ENCODE data around the gene ACOT4. TPM values are rescaled to one million over a fixed set of nuclear protein-coding genes. Genes with fewer than 3 reads are reported as not detected.

ACOT4 gene
- polyA plus RNA-seq, 3 donors, result 0.04 to 0.12 TPM; not detected in 1

GRCh38 chr14:73612339-73613045 lies 20.8 kb downstream of the ACOT4 start, which contains the start of gene ACOT6:
ACOT6 (plus strand) TSS chr14:73612517; CDS start chr14:73612572, 55 bp downstream.
- H3K4me1 Mint-ChIP-seq, result peaks cover 7% of the 10 kb centered on the region
- H3K27ac Mint-ChIP-seq, result no peak within 1 kb of the TSS
- Histone ChIP-seq H4K20me1 (ENCODE audit: insufficient read depth, low read length) (no peaks in the 10 kb centered on the region), H3K4me3 (replicated peaks in 1 of 3; ENCODE audit: low read depth in 2 of 3, low read length in 3 of 3) (peak within 1 kb of the TSS; percentile 53 to 82 (median 68)), H3K9ac (ENCODE audit: insufficient read depth, low read length, poor library complexity, severe bottlenecking) (peak within 1 kb of the TSS; percentile 36), H2AFZ (ENCODE audit: insufficient read depth, low read depth, low read length, poor library complexity, severe bottlenecking) (peak within 1 kb of the TSS; percentile 85), H3K79me2 (ENCODE audit: insufficient read depth, low read length) (no peaks in the 10 kb centered on the region), H3K4me2 (replicated peaks; ENCODE audit: extremely low read depth, low read length, poor library complexity, severe bottlenecking) (peak within 1 kb of the TSS; percentile 92), H3K27me3 (ENCODE audit: control insufficient read depth in 2 of 2, insufficient read depth in 2 of 2, low read length in 2 of 2) (peaks cover 11 to 16% of the 10 kb centered on the region in 2 donors), H3K4me1 (ENCODE audit: control insufficient read depth in 1 of 2, insufficient read depth in 2 of 2, low read length in 2 of 2) (peaks cover 7 to 9% of the 10 kb centered on the region in 2 donors), H3K36me3 (replicated peaks in 1 of 2; ENCODE audit: control insufficient read depth in 1 of 2, insufficient read depth in 2 of 2, low read length in 2 of 2) (no peaks in the 10 kb centered on the region), H3K9me3 (replicated peaks in 1 of 2; ENCODE audit: control insufficient read depth in 1 of 2, insufficient read depth in 1 of 2, low read length in 2 of 2) (no peaks in the 10 kb centered on the region), H3K27ac (ENCODE audit: low read depth in 1 of 2, low read length in 2 of 2) (no peak within 1 kb of the TSS)
- H3K4me3 Mint-ChIP-seq, result peak within 1 kb of the TSS; percentile 82 to 92
- intact Hi-C loops (cut with micrococcal nuclease), result no loop called here
- WGBS (ENCODE audit: insufficient coverage), result under 1% methylated on average over 84 of the region's 84 CpGs
- no peak for TF ChIP-seq CTCF (IDR thresholded peaks at IDR 0.05)
- H3K36me3 Mint-ChIP-seq, result no peaks in the 10 kb centered on the region
- DNase-seq, result peak; percentile 19 to 34 (median 24)
- peaks cover 11 to 28% (median 26%) of the 10 kb centered on the region in 3 donors for H3K27me3 Mint-ChIP-seq (ENCODE audit: low read depth in 3 of 3)
- H3K9me3 Mint-ChIP-seq, result peaks cover 0 to 4% (median 1%) of the 10 kb centered on the region in 7 donors

- peak overlapping the region; percentile 36 for H3K9ac ChIP-seq (ENCODE audit: insufficient read depth, low read length, poor library complexity, severe bottlenecking)
Observed at GRCh38 chr14:73613046-73613383, 21.3 kb downstream of the ACOT4 start.

More at GRCh38 chr14:73613046-73613383, 21.3 kb downstream of the ACOT4 start:
- H3K4me3 Mint-ChIP-seq, result peak overlapping the region; percentile 82 to 92
- TF ChIP-seq CTCF (IDR thresholded peaks at IDR 0.05), result no peak
- H3K27me3 Mint-ChIP-seq (ENCODE audit: low read depth in 3 of 3), result peaks cover 11 to 28% (median 26%) of the 10 kb centered on the region in 3 donors
- Histone ChIP-seq H3K27me3 (ENCODE audit: control insufficient read depth in 2 of 2, insufficient read depth in 2 of 2, low read length in 2 of 2) (peaks cover 11 to 16% of the 10 kb centered on the region in 2 donors), H3K36me3 (replicated peaks in 1 of 2; ENCODE audit: control insufficient read depth in 1 of 2, insufficient read depth in 2 of 2, low read length in 2 of 2) (no peaks in the 10 kb centered on the region), H2AFZ (ENCODE audit: insufficient read depth, low read depth, low read length, poor library complexity, severe bottlenecking) (peak overlapping the region; percentile 85), H3K9me3 (replicated peaks in 1 of 2; ENCODE audit: control insufficient read depth in 1 of 2, insufficient read depth in 1 of 2, low read length in 2 of 2) (no peaks in the 10 kb centered on the region), H4K20me1 (ENCODE audit: insufficient read depth, low read length) (no peaks in the 10 kb centered on the region), H3K79me2 (ENCODE audit: insufficient read depth, low read length) (no peaks in the 10 kb centered on the region), H3K27ac (ENCODE audit: low read depth in 1 of 2, low read length in 2 of 2) (no peak overlapping the region), H3K4me2 (replicated peaks; ENCODE audit: extremely low read depth, low read length, poor library complexity, severe bottlenecking) (peak overlapping the region; percentile 92), H3K4me1 (ENCODE audit: control insufficient read depth in 1 of 2, insufficient read depth in 2 of 2, low read length in 2 of 2) (peaks cover 7 to 9% of the 10 kb centered on the region in 2 donors), H3K4me3 (replicated peaks in 1 of 3; ENCODE audit: low read depth in 2 of 3, low read length in 3 of 3) (peak overlapping the region; percentile 33 to 82 (median 68))
- no peak for DNase-seq
- intact Hi-C loops (cut with micrococcal nuclease), result no loop called here
- H3K4me1 Mint-ChIP-seq, result peaks cover 7% of the 10 kb centered on the region
- no peaks in the 10 kb centered on the region for H3K36me3 Mint-ChIP-seq
- peaks cover 0 to 4% (median 1%) of the 10 kb centered on the region in 7 donors for H3K9me3 Mint-ChIP-seq
- no peak overlapping the region for H3K27ac Mint-ChIP-seq
- under 1% methylated on average over 11 of the region's 13 CpGs for WGBS (ENCODE audit: insufficient coverage)

Data from CD14-positive monocyte (primary cell).